PFSK-1 (cell line): Measurements from ENCODE around the gene SLC15A5.

Experiments used
- FOXP2 ChIP-seq: optimal IDR thresholded peaks from 2 replicates; pipeline ENCODE3; 2011; ENCODE audit warnings: borderline replicate concordance, control low read depth, inconsistent platforms; ENCODE audit not compliant: insufficient read depth; ENCODE audit errors: extremely low read length, extremely low read depth
- POLR2AphosphoS5 ChIP-seq: IDR thresholded peaks from 2 replicates; pipeline ENCODE4 v1.6.1; 2012; ENCODE audit warnings: low read depth, mild to moderate bottlenecking, control low read depth, low read length, moderate library complexity
- SIN3A ChIP-seq: IDR thresholded peaks from 2 replicates; pipeline ENCODE4 v1.6.1; 2012; ENCODE audit warnings: mild to moderate bottlenecking, low read length, moderate library complexity, borderline replicate concordance; ENCODE audit not compliant: insufficient read depth
- TAF1 ChIP-seq: IDR thresholded peaks from 2 replicates; pipeline ENCODE4 v1.6.1; 2012; ENCODE audit warnings: low read length, control low read depth, borderline replicate concordance; ENCODE audit not compliant: insufficient read depth
- TF ChIP-seq, protein P1 (sequence below), 2 experiments: IDR thresholded peaks; 2 replicates each; pipeline versions ENCODE4 v1.6.1 to v1.8.0; 2011 to 2012; ENCODE audit warnings: low read depth in 2 of 2, low read length in 2 of 2, control low read depth in 1 of 2, inconsistent platforms in 1 of 2, mild to moderate bottlenecking in 1 of 2, moderate library complexity in 1 of 2; ENCODE audit not compliant: insufficient read depth in 1 of 2

Gene SLC15A5

DNA sequence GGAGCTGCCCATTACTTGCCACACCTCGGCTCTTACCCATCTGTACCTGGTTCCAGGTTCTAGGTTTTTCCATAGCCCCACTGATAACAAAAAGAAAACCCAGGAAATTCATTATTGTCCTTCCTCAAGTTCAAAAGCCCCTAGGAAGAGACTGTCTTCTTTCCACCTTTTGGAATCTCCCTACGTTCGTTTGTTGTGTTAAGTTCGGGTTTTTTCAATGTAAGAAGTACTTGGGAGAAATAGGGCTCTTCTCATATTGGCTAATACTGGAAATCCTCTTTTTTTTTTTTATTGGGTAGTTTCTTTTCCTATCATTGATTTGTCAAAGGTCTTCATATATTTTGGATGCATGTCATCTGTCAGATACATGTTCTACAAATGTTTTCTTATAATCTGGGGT is 17.3 kb downstream of the SLC15A5 start:
- TF ChIP-seq, protein P1, sequence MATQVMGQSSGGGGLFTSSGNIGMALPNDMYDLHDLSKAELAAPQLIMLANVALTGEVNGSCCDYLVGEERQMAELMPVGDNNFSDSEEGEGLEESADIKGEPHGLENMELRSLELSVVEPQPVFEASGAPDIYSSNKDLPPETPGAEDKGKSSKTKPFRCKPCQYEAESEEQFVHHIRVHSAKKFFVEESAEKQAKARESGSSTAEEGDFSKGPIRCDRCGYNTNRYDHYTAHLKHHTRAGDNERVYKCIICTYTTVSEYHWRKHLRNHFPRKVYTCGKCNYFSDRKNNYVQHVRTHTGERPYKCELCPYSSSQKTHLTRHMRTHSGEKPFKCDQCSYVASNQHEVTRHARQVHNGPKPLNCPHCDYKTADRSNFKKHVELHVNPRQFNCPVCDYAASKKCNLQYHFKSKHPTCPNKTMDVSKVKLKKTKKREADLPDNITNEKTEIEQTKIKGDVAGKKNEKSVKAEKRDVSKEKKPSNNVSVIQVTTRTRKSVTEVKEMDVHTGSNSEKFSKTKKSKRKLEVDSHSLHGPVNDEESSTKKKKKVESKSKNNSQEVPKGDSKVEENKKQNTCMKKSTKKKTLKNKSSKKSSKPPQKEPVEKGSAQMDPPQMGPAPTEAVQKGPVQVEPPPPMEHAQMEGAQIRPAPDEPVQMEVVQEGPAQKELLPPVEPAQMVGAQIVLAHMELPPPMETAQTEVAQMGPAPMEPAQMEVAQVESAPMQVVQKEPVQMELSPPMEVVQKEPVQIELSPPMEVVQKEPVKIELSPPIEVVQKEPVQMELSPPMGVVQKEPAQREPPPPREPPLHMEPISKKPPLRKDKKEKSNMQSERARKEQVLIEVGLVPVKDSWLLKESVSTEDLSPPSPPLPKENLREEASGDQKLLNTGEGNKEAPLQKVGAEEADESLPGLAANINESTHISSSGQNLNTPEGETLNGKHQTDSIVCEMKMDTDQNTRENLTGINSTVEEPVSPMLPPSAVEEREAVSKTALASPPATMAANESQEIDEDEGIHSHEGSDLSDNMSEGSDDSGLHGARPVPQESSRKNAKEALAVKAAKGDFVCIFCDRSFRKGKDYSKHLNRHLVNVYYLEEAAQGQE (IDR thresholded peaks at IDR 0.05; ENCODE audit: insufficient read depth in 1 of 2, low read depth in 2 of 2, low read length in 2 of 2) = no peak
- no peak for TF ChIP-seq SIN3A
- no peak for TF ChIP-seq POLR2AphosphoS5
- TF ChIP-seq TAF1 = no peak
- TF ChIP-seq FOXP2 = no peak

DNA sequence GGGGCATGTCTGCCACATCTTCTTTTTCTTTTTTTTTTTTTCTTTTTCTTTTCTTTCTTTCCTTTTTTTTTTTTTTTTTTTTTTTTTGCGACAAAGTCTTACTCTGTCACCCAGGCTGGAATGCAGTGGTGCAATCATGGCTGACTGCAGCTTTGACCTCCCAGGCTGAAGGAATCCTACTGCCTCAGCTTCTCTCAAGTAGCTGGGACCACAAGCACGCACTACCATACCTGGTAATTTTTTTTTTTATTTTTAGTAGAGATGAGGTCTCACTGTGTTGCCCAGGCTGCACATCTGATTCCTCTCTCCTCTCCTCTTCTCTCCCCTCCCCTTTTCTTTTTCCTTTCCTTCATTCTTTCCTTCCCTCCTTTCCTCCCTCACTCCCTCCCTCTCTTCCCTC is 18.5 kb downstream of the SLC15A5 start:
- TF ChIP-seq, protein P1 (IDR thresholded peaks at IDR 0.05; ENCODE audit: insufficient read depth in 1 of 2, low read depth in 2 of 2, low read length in 2 of 2) = no peak
- TF ChIP-seq SIN3A = no peak
- TF ChIP-seq TAF1 = no peak
- TF ChIP-seq FOXP2 = no peak
- no peak for TF ChIP-seq POLR2AphosphoS5

DNA sequence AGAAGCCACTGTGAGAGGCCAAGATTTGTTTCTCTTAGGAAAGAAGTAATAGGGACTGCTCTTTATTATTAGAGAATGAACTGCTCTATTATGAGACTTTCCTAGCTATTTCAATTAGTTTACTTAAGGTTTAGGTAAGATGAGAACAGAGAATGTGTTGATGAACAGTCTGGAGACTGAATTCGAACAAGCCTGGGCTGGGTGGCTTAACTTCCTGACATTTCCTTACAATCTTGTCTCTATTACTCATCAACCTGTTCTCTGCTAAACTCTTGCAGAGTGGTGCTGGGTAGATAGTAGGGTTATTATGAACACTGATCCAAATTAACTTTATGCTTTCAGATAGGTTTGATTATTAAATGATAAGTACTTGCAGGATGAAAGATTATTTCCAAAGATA is 31.2 kb downstream of the SLC15A5 start:
- no peak for TF ChIP-seq TAF1
- TF ChIP-seq POLR2AphosphoS5 = no peak
- TF ChIP-seq, protein P1 (IDR thresholded peaks at IDR 0.05; ENCODE audit: insufficient read depth in 1 of 2, low read depth in 2 of 2, low read length in 2 of 2) = no peak
- TF ChIP-seq FOXP2 = no peak
- TF ChIP-seq SIN3A = no peak

DNA sequence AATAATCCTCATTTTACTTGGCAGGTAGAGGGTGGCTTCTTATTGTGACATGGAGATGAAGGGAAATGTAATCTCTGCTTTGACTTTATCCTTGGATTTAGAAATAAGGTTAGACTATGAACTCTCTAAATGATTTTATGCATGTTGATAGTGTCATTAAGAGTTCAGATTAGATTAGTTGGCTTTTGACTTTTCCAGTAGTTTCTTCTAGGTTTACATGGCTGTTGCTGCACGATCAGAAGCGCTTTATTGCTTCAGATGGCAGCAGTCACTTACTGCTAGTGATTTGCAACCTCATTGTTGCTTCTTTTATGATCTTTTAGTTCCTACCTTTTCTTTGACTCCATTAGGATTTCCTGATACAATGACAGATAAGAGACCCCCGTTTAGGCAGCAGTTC is 32.3 kb downstream of the SLC15A5 start:
- no peak for TF ChIP-seq TAF1
- TF ChIP-seq FOXP2 = no peak
- TF ChIP-seq POLR2AphosphoS5 = no peak
- TF ChIP-seq SIN3A = no peak
- TF ChIP-seq, protein P1 (IDR thresholded peaks at IDR 0.05; ENCODE audit: insufficient read depth in 1 of 2, low read depth in 2 of 2, low read length in 2 of 2) = no peak
